SW480 (cell line): ENCODE data around the gene SLC7A5.
A peak's percentile ranks its signal among the peaks of the same experiment; 100 is the strongest.
"Not testable (repeated sequence)": the region's sequence is repeated elsewhere in the genome, so short reads cannot be mapped to it uniquely, and the experiment has no call there.

Experiments used
- DNase-seq: peaks from one replicate; pipeline ENCODE4 v3.0.0-alpha.2; 2016; ENCODE audit warnings: low spot score

Gene SLC7A5

DNA sequence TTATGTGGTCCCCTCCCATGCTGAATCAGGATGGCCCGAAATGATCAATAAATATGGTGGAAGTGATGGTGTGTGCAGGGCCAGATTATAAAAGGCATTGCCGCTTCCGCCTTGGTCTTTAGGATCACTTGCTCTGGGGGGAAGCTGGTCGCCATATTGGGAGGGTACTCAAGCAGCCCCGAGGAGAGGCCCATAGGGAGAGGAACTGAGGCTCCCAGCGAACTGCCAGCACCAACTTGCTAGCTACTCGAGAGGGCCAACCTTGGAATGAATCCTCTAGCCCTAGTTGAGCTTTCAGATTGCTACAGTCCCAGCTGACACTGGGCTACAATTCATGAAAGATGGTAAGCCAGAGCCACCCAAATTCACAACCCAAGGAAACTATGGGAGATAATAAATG lies 19.0 kb upstream of the SLC7A5 start:
- DNase-seq: not testable (repeated sequence)

DNA sequence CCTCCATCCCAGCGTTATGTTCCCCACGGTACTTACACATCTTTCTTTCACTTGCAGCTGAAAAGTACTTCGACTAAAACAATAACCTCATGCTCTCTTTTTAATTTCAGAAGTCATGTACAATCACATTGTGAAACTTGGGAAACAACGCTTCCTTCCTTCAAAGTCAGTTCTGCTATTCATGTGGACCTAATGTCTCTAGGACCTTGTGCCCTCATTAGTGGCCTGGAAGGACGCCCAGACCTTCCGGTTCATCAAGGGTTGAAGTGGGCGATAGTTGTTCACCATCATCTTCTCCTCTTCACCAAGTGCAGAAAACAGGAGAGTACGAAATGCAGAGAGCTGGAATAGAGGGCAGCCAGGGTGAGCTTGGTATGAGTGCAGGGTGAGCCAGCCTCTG lies 18.6 kb upstream of the SLC7A5 start:
- not testable (repeated sequence) for DNase-seq

DNA sequence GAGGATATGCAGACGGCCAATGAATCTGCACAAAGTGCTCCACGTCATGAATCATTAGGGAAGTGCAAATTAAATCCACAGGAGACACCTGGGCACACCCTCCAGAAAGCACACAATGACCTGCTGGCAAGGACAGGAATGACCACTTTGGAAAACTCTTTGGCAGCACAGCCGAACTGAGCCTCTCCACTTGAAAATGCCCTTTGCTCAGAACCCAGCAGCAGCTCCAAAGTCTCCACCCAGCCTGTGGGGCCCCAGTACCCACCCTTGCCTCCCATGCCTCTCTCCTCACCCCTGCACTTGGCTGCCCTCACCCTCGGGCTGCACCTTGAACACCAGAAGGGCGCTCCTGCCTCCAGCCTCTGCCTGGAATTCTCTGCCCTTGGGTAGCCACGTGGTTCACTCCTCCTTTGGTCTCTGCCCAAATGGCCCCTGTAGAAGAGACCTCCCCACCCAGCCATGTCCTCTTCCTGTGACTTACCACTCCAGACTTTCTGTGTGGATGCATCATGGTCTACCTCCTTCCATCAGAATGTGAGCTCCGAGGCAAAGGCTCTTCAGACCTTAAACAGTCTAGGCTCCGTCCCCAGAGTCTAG lies 16.2 kb upstream of the SLC7A5 start:
- DNase-seq: not testable (repeated sequence)

DNA sequence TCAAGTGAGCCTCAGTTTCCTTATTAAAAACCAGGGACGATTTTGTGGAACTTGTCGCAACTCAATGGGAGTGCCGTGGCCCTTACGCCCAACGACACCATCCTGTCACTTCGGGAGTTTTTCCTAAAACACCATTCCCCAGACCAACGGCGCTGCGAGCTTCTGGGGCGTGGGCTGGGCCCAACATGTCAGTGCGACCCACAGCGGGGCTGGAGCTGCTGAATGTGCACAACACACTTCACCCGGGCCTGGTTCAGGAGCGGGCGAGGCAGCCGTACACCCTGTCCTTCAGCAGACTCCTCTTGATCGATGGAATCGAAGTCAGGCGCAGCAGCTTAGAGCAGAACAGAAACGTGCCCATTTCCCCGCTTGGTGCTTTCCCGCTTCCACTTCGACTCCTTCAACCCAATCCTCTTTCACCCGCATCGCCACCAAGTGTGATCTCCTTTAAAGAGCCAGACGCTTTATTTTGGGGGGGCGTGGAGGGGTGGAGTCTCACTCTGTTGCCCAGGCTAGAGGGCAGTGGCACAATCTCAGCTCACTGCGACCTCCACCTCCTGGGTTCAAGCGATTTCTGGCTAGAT lies 13.2 kb upstream of the SLC7A5 start:
- DNase-seq: no peak

DNA sequence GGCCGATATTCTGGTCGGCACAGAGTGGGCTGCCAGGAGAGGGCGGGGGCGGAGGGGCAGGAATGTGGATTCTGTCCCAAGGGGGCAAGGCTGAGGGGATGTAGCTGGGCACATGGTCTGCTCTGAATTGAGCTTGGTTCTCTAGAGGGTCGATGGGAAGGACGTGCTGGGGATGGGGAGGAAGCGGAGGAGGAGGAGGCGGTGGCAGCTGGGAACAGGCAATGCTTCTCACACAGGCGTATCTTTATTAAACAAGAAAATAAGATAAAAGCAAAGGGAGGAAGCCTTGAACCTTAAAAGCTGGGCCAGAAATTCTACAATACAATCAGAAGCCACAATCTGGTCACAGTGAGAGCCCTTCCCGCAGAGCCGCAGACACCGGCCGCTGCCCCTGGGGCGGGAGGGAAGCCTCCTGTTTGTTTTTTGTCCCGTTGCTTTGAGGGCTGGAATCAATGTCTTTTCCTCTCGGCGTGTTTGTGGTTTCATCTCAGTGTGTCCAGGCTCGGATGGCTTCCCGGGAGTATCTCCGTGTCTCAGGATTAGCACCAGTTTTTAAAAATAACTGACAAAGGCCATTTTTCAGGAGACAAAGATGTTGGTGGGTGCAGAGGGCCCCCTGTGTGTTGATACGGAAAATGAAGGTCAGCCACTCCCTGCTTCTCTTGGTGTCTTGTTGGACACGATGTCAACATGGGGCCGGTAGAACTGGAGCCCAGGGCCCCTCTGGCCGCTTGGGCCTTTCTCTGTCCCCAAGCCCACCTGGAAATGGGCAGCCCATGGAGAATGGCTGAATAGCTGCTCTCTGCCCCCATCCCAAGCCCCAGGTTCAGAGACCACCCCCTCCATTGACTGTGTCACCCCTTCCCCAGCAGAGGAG lies 12.3 kb upstream of the SLC7A5 start:
- DNase-seq: no peak

DNA sequence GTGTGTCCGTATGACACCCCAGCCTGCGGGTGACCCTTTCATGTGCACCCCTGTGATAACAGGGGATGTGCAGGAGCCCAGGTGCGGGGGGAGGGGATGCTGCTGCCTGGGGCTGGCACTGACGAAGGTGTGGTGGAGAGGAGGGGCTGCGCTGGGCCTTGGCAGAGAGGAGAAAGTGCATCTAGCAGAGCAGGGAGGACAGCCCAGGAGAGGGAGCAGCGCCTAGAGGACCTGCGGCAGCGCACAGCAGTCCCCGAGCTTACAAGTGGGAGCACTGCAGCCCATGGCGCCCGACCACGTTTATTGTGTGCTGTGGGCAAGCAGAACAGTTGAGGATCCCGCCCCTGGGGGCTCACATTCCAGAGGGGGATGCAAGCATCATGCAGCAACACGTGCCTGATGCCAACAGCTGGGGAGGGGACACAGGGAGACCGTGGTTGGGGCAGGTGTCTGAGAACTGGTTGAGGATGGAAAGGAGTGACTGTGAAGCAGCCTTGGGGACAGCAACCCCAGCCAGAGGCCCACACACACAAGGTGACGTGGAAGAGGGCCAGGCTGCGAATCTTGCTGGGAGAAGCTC lies 10.9 kb upstream of the SLC7A5 start:
- no peak for DNase-seq

DNA sequence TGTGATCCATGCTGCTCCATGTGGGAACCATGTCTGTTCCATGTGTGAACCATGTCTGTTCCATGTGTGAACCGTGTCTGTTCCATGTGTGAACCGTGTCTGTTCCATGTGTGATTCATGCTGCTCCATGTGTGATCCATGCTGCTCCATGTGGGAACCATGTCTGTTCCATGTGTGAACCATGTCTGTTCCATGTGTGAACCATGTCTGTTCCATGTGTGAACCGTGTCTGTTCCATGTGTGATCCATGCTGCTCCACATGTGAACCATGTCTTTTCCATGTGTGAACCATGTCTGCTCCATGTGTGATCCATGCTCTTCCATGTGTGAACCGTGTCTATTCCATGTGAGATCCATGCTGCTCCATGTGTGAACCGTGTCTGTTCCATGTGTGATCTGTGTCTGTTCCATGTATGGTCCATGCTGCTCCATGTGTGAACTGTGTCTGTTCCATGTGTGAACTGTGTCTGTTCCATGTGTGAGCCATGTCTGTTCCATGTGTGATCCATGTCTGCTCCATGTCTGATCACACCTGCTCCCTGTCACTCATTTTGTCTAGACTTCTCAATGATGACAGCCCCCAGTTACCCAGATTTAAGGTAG lies 10.2 kb upstream of the SLC7A5 start:
- DNase-seq: not testable (repeated sequence)

DNA sequence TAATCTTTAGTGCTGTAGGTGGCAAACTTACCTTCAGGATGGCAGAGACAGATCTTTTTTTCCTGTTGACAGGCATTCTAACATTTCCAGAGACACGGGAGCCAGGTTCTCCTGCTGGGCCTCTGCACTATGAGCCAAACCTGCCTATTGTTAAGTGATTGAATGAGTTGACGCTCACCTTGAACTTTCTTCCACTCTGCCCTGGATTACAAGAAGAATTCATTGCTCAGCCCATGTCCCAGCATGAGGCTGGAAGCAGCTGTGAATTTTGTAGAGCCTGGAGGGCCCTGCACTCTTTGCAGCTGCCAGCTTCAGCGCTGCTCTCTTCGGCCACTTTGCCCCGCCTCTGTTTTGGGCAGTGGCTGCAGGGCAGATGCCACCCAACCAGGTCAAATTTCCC lies 9.4 kb upstream of the SLC7A5 start:
- DNase-seq: no peak

DNA sequence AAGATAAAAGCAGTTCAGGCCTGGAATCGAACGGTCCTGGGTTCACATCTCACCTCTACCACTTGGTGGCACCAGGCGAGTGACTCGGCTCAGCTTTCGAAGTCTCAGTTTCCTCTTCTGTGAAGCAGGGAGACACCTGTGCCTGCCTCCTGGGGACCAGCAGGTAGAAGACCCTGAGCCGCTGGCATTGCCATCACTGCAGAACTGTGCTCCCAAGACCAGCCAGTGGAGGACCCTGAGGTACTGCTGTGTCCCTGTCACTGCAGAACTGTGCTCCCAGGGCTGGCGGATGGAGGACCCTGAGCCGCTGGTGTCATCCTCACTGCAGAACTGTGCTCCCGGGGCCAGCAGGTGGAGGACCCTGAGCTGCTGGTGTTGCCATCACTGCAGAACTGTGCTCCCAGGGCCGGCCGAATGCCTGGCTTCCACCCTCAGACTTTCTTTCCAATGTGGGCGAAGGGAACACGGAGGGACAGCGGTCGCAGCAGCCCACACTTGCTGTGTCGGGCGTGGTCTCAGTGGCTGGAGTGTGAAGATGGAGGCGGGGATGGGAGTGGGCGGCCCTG lies 8.7 kb upstream of the SLC7A5 start:
- no peak for DNase-seq

DNA sequence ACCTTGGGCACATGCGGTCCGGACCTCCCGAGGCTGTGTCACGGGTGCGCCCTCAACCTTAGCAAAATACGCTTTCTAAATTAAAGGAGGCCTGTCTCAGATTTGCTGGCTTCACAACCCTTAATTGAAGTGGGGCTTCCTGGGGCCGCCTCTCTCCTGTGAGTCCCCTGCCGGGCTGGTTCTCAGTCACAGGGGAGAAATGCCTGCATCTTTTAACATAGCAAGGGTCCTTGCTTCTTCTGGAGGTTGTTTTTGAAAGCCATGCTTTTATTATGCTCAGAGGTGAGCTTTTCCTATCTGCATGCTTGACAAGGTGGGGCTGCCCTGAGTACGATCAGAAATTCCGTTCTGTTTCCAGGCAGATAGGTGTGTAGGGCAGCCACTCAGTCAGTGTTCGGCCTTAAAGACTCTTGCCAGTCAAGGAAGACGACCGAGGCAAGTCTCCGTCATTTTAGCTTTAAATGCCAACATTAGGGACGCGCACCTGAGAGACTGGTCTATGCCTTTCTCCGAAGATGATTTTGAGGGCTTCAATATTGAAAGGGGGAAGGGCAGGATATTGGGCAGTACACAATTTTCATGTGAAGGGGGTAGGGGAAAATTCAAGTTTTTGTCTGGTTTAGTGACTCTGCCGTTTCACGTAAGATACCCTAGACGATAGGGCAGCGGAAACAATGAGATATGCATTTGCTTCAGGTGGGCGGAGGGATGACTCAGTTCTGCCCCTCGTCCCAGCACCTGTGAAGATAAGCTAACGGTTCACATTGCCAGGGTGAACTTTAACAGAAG lies 5.5 kb upstream of the SLC7A5 start:
- no peak for DNase-seq

DNA sequence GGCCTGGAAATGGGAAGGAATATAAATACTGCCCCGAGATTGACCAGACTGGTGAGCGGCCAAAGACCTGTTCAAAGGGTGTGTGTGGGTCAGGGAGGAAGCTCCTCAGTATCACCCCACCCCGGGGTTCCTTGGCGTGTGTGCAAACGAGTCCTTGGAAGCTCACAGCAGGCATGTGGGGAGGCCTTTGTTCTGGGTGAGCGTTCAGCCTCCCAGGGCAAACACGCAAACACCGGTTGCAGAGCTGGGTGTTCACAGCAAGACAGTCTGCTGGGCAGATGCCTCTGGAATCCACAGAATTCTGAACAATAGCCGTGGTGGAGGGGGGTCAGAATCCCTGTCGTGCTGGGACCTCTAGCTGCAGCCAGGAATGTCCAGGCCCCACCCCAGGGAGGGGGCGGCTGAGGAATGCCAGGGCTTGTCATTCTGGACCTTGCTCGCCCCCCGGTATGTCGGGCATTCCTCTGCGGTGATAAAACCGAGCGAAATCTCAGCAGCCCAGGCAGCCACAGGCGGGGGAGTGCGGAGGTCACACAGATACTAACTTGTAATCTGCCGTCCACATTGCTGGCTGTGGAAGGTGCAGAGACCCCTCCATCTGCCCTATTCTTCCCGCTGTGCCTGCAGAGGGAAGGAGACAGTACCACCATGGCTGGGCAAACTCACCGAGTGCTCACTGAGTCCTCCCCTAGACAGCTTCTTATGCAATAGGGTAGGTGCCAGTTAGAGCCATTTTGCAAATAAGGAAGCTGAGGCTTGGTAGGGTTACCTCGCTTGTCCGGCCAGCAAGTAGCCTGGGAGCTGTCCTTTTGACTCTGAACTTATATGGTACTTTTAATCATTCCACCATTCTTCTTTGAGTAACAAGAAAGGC lies 1.3 kb upstream of the SLC7A5 start:
- DNase-seq: peak; percentile 91

DNA sequence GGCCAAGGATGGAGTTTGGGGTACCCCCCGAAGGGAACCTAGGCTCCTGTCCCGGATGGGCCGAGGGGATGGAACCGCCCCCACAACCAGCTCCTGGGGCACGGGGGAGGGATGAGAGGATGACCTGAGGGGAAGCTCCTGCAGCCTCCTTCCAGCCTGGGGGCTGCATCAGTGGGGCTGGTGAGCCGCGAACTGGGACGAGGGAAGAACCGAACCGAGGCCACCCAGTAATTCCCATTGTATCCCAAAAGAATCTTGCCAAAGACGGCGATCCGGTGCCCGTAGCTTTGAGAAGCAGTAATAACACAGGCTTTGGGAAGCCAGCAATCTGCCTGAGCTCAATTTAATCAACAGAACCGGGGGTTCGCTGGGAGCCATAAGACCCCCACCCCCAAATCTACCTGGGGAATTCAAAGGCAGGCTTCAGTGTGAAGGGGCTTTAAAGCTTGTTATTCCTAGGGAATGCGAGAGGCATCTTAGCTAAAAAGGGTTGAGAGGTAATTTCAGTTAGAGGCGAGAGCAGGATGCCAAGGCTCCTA lies 641 bp upstream of the SLC7A5 start:
- not testable (repeated sequence) for DNase-seq

DNA sequence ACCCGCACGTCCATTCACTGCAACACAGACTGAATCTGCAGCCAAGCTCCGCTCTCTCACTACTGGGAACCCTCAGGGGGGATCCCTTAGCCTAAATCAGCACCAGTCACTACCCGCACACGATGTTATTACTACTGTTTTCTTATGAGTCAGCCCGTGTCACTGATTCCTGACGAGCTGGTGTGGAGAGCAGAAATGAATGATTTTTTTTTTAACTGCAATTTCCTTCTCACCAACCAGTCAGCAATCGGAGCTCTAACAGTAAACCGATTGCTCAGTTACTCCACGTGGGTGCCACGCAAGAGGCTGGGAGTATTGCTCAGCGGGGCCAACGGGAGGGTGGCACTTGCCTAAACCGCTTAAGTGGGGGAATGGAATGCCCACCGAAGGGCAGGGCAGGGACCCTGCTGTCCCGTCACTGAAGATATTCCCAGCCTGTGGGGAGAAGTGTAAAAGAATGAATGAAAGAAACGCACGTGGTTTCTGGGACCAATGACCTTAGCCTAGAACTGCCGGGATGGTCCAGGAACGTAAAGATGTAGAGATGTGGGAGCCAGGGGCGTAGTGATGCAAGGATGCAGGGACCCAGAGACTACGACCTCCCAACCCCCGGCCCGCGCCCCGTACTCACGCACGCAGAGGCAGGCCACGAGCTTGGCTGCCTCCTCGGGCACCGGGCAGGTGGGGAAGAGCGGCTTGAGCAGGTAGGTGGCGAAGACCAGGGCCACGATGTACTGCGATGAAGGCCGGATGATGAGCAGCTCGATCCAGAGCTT lies 865 bp downstream of the SLC7A5 start:
- not testable (repeated sequence) for DNase-seq

DNA sequence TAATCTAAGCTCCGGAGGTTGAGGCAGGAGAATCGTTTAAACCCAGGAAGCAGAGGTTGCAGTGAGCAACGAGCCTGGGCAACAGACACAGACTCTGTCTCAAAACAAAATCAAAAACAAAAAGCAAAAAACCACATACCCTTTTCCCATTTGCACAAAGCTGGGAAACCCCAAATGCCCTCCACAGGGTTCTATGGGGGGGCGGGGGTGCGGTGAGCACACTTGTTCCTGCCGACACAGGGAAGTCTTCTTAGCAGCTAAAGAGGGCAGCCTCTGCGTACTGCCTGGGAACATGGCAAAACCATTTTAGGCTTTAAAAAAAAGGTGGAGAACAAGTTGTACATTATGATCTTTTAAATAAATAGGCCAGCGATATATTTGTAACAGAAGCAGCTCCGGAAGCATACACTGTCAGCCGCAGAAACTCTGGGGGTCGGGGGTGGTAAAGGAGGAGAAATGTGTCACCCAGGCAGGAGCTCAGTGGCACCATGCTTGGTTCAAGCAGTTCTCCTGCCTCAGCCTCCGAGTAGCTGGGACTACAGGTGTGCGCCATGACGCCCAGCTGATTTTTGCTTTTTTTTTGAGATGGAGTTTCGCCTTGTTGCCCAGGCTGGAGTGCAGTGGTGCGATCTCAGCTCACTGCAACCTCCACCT lies 3.3 kb downstream of the SLC7A5 start:
- DNase-seq: not testable (repeated sequence)

DNA sequence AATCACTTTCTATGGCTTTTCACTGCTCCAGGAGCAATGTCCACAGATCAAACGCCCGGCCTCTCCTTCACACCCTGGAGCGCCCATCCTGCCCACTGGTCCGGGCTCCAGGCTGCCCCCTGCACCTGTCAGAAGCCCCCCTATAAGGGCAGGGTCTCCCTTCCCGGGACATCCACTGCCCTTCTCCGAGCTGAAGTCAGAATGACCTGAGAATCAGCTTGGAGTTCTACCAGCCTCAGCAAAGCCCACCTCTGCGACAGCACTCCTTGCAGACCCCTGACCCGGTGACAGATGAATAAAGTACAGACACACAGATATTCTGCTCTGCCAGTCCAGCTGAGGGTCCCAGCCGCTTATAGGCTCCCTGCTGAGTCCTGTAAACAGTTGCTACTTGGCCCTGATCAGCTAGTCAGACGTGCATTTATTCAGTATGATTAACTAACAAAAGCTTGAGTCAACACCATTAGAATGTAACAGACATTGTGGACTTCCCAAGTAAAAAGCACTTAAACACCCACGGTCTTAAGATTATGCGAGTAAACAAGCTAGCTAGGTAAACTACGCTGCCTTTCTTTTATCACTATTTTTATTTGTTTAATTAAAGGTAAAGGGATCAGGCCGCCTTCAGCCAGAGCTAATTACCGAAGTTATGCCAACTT lies 4.8 kb downstream of the SLC7A5 start:
- no peak for DNase-seq

DNA sequence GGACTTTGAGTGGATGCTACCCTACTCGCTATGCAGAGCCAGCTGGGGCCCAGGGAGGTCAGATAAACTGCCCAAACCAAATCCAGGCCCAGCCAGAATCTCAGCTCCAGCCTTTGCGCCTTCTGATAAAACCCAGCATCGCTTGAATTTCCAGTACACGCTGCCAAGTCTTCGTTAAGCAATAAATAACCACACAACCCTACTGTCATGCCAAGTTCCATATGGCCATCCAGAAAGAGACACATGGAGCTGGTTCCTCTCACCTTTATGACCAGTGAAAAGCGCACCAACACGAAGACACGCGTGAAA lies 6.0 kb downstream of the SLC7A5 start:
- DNase-seq: not testable (repeated sequence)

DNA sequence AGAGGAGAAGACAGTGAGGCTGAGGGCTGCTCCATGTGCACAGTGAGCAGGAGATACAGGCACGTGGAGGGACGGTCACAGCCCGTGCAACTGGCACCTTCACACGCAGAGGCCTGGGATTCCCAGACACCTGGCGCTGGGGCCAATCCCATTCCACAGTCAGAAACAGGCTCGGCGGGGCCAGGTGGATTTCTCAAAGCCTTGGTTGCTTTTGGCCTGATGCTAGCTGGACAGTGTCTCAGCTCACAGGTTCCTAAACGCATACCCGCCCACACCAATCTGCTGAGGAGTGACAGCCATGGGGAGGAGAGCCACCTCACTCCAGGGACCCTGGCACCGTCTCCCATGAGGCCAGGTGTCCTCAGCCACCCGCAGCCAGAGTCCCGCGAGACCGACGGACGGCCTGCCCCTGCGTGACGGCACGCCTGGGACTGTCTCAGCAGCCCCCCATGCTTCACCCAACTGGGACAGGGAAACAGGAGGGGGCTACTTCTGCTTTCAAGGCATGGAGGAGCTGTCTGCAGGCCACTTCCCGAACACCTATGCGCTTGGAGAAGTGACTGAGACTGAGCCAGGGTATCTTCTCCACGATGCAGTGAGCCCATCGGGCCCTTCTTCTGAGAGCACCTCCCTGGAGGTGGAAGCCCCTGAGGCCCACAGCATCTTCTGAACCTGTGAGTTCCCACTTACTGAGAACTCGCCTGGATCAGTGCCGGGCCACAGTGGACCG lies 6.5 kb downstream of the SLC7A5 start:
- DNase-seq: not testable (repeated sequence)
